Muscle of leg (tissue), 11 donors: ENCODE data around the gene SFTA2. TPM values are rescaled to one million over a fixed set of nuclear protein-coding genes. Genes with fewer than 3 reads are reported as not detected.

Experiments used
- DNase-seq: peaks from one replicate; pipeline ENCODE4 v3.0.0; 2013
- H3K27ac ChIP-seq: one replicate; pipeline ENCODE4 v1.5.1; 2013; ENCODE audit warnings: mild to moderate bottlenecking, low read length, control low read depth
- H3K27me3 ChIP-seq: one replicate; pipeline ENCODE4 v1.6.1; 2013; ENCODE audit warnings: low read length; ENCODE audit not compliant: control insufficient read depth, insufficient read depth
- H3K36me3 ChIP-seq: one replicate; pipeline ENCODE4 v1.6.1; 2013; ENCODE audit warnings: low read length; ENCODE audit not compliant: control insufficient read depth, insufficient read depth
- H3K4me1 ChIP-seq: one replicate; pipeline ENCODE4 v1.6.1; 2013; ENCODE audit warnings: low read length; ENCODE audit not compliant: control insufficient read depth, insufficient read depth
- H3K4me3 ChIP-seq: one replicate; pipeline ENCODE4 v1.5.1; 2013; ENCODE audit warnings: low read length, control low read depth
- H3K9me3 ChIP-seq: replicated peaks from 2 replicates; pipeline ENCODE4 v1.6.1; 2013; ENCODE audit warnings: low read depth, low read length; ENCODE audit not compliant: control insufficient read depth
- WGBS: methylation state at CpG from one replicate; pipeline ENCODE4 v1.1.5; 2013; ENCODE audit warnings: missing lambda C conversion rate; ENCODE audit not compliant: insufficient coverage; 5-methylcytosine and 5-hydroxymethylcytosine counted together
- polyA plus RNA-seq, 8 donors: library from polyadenylated mRNA; unstranded; fragments of 120-200 nt; gene quantifications; one replicate each; pipeline versions ENCODE4 v1.2.1 to v1.2.3, GENCODE V29; 2013; ENCODE audit warnings: inconsistent platforms in 1 of 8, low replicate concordance in 1 of 8; ENCODE audit not compliant: insufficient read length in 8 of 8, insufficient read depth in 1 of 8
- total RNA-seq: library from RNA; stranded (reverse); fragments of 120-200 nt; gene quantifications from one replicate; pipeline ENCODE4 v1.2.4, GENCODE V29; 2013

Gene SFTA2
- total and polyA plus RNA-seq, 9 donors, result 0.37 to 0.66 (median 0.47) TPM; not detected in 6

DNA sequence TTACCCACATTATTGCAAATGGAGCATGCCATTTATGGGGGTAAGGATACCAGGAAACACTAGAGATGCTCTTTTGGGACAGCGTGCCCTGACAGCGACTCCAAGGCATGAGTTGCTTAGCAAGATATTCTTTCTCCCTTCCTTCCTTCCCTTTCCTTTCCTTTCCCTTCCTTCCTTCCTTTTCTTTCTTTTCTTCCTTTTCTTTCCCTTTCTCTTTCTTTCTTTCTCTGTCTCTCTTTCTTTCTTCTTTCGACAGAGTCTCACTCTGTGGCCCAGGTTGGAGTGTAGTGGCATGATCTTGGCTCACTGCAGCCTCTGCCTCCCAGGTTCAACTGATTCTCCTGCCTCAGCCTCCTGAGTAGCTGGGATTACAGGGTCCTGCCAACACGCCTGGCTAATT lies 12.1 kb upstream of the SFTA2 start:
- Histone ChIP-seq H3K27ac (no peak overlapping the region), H3K9me3 (no peaks in the 10 kb centered on the region)
- 75% methylated on average over 3 of the region's 4 CpGs for WGBS

DNA sequence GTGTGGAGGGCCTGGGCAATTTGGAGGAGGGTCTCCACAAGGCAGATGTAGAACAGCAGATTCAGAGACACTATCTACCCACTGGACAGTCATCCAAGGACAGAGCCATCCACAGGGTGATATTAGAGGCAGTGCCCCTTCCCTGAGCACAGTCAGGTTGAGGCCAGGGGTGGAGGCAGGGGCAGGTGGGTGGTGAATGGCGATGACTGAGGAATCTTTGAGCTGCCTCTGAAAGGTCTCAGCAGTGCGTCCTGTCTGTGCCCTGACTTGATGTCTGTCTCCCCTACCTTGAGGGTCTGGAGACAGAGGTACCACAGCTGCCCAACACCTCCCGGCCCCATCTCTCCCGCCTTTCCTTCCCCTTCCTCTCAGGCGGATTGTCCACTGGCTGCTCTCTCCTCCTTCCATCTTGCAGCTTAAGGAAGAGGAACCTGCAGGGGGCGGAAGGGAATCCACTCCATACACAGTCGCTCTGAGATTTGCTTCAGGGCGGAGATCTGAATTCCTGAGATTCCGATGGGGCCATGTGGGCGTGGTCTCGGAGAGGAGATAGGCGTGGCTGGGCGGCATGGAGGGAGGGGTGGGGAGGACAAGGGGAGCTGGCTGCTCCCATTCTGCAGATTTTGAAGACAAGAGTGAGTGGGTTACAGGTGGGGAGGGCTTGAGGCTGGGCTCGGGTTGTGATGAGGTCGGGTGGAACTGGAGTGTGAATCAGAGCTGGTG lies 10.5 kb upstream of the SFTA2 start:
- Histone ChIP-seq H3K9me3 (no peaks in the 10 kb centered on the region), H3K36me3 (no peaks in the 10 kb centered on the region), H3K27me3 (peaks cover 11% of the 10 kb centered on the region), H3K4me1 (peaks cover 6% of the 10 kb centered on the region), H3K27ac (no peak overlapping the region), H3K4me3 (no peak overlapping the region)
- peak; percentile 57 for DNase-seq
- WGBS, result 11% methylated on average over 15 of the region's 15 CpGs

More for the DNA sequence above, 12.1 kb upstream of the SFTA2 start:
- Histone ChIP-seq H3K4me1 (peaks cover 6% of the 10 kb centered on the region), H3K36me3 (no peaks in the 10 kb centered on the region), H3K4me3 (no peak overlapping the region), H3K27me3 (peaks cover 13% of the 10 kb centered on the region)
- DNase-seq, result no peak

- 72% methylated on average over 9 of the region's 16 CpGs for WGBS
- Histone ChIP-seq H3K4me3 (no peak within 1 kb of the TSS), H3K4me1 (peaks cover 6% of the 10 kb centered on the region)
These were observed 8.5 kb upstream of the SFTA2 start, which contains the start of gene MUCL3 for GRCh38 chr6:30940361-30940986. Gene MUCL3, plus strand, starts transcription at chr6:30940973. Its CDS starts 27 bp downstream, at chr6:30941000.

DNA sequence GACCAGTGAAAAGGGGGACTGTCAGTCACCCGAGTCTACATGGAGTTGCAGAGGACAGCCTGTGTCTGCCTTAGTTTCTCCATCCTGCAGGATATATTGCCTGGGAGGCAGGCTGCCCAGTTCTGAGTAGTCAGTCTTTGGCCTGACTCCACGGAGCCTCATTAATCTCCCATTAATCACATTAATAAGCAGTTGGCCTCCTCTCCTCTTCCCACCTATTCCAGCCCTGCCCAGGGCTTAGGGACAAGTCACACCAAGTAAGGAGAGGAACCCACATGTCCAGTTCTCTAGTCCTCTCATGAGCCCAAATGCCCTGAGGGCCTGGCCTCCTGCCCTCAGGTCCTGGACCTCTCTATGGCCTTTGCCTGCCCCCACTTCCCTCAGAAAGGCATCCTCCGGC lies 7.5 kb upstream of the SFTA2 start:
- no peak for DNase-seq
- WGBS, result 54% methylated on average over 2 of the region's 3 CpGs

More at GRCh38 chr6:30940361-30940986, 8.5 kb upstream of the SFTA2 start, which contains the start of gene MUCL3:
- Histone ChIP-seq H3K36me3 (no peaks in the 10 kb centered on the region), H3K9me3 (no peaks in the 10 kb centered on the region), H3K27ac (no peak within 1 kb of the TSS), H3K27me3 (peaks cover 21% of the 10 kb centered on the region)
- DNase-seq, result no peak

DNA sequence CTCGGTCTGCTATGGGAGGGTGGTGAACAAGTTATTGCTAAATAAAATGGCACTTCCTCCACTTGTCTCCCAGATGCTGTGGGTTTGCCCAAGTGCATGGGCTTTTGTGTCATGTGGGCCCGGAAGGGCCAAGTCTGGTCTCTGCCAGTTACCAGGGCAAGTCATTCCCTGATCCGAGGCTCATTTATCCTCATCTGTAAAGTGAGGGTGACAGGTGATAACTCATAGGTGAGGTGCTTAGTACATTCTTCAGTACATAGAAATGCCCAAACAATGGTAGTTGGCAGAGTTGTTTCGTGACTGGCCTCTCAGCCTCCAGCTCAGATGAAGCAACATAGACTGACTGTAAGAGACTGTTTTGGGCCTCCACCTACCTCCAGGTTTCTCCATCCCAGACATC lies 6.8 kb upstream of the SFTA2 start:
- 100% methylated on average over 1 of the region's 4 CpGs for WGBS

More for the DNA sequence above, 7.5 kb upstream of the SFTA2 start:
- no peak overlapping the region for H3K4me3 ChIP-seq
- H3K9me3 ChIP-seq, result no peaks in the 10 kb centered on the region
- no peaks in the 10 kb centered on the region for H3K36me3 ChIP-seq
- H3K27me3 ChIP-seq, result peaks cover 21% of the 10 kb centered on the region
- no peak overlapping the region for H3K27ac ChIP-seq
- peaks cover 6% of the 10 kb centered on the region for H3K4me1 ChIP-seq

GRCh38 chr6:30937265-30937664 lies 5.3 kb upstream of the SFTA2 start:
- Histone ChIP-seq H3K27me3 (peaks cover 13% of the 10 kb centered on the region), H3K36me3 (no peaks in the 10 kb centered on the region), H3K4me1 (no peaks in the 10 kb centered on the region), H3K4me3 (no peak overlapping the region), H3K9me3 (no peaks in the 10 kb centered on the region), H3K27ac (no peak overlapping the region)
- 59% methylated on average over 3 of the region's 6 CpGs for WGBS
- DNase-seq, result no peak

More for the DNA sequence above, 6.8 kb upstream of the SFTA2 start:
- Histone ChIP-seq H3K27me3 (peaks cover 19% of the 10 kb centered on the region), H3K36me3 (no peaks in the 10 kb centered on the region), H3K4me1 (peaks cover 6% of the 10 kb centered on the region), H3K4me3 (no peak overlapping the region), H3K9me3 (no peaks in the 10 kb centered on the region), H3K27ac (no peak overlapping the region)
- DNase-seq, result no peak

DNA sequence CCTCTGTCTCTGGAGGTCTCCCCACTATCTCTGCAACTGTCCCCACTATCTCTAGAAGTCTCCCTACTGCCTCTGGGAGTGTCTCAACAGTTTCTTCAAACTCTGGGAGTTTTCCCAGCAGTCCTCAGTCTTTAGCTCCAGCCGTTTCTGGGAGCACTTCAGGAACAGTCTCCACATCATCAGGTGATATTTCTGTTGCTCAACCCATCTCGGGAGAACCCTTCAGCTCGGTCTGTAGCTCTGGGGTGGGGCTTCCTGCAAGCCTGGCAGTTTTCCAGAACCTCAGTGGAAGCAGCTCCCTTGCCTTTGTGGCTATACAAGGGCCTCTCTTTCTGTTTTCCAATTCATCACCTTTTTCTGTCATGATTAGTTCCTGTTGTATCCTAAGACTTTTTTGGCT lies 3.0 kb upstream of the SFTA2 start:
- DNase-seq, result no peak
- H3K36me3 ChIP-seq, result no peaks in the 10 kb centered on the region
- H3K27me3 ChIP-seq, result peaks cover 11% of the 10 kb centered on the region
- 39% methylated on average over 3 of the region's 3 CpGs for WGBS
- H3K27ac ChIP-seq, result no peak overlapping the region
- H3K4me1 ChIP-seq, result no peaks in the 10 kb centered on the region
- no peak overlapping the region for H3K4me3 ChIP-seq
- H3K9me3 ChIP-seq, result no peaks in the 10 kb centered on the region

- no peak for DNase-seq
- no peak overlapping the region for H3K4me3 ChIP-seq
- no CpG with 5 or more reads among the region's 6 CpGs for WGBS
- no peak overlapping the region for H3K27ac ChIP-seq
- H3K36me3 ChIP-seq, result no peaks in the 10 kb centered on the region
- peaks cover 6% of the 10 kb centered on the region for H3K9me3 ChIP-seq
- H3K27me3 ChIP-seq, result peaks cover 11% of the 10 kb centered on the region
- no peaks in the 10 kb centered on the region for H3K4me1 ChIP-seq
These were observed 845 bp upstream of the SFTA2 start for GRCh38 chr6:30932665-30933365.

DNA sequence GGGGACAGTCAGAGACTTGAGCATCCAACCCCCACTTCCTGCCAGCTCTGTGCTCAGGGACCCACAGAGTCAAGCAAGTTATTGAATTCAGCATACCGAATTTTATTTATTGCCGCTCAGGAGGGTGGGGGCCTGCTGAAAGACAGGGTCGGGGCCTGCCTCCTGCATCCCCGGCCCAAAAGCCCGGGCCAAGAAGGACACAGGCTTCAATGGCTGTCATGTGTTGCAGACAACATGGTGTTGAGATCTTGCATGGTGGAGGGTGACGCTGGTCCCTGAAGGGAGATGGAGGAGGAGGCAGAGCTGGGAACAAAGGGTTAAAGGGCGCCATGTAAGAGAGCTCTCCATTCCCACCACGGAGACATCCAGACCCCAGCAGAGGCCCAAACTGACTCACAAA lies 698 bp downstream of the SFTA2 start:
- peaks cover 6% of the 10 kb centered on the region for H3K9me3 ChIP-seq
- peaks cover 8% of the 10 kb centered on the region for H3K36me3 ChIP-seq
- H3K4me3 ChIP-seq, result no peak overlapping the region
- no peak for DNase-seq
- H3K4me1 ChIP-seq, result no peaks in the 10 kb centered on the region
- WGBS, result 50% methylated on average over 4 of the region's 8 CpGs
- H3K27ac ChIP-seq, result no peak overlapping the region
- peaks cover 2% of the 10 kb centered on the region for H3K27me3 ChIP-seq

DNA sequence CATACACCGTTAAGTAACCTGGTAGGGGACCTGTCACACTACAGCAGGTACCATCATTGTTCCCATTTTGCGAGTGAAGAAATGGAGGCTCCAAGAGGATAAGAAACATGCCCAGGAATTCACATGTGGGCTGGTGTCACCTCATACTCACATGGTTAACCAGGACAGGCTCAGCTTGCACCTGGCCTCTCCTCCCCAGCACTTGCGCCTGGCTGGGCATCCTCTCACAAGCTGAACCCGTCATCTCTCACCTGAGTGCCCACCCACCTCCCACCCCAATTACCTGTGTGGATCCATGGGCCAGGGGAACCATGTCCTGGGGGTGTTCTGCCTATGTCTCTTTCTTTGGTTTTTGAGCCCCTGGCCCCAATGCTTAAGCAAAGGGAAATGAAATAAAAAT lies 1.5 kb downstream of the SFTA2 start:
- Histone ChIP-seq H3K4me1 (no peaks in the 10 kb centered on the region), H3K9me3 (peaks cover 6% of the 10 kb centered on the region), H3K36me3 (peaks cover 15% of the 10 kb centered on the region), H3K27ac (no peak overlapping the region), H3K4me3 (no peak overlapping the region), H3K27me3 (peaks cover 2% of the 10 kb centered on the region)
- no peak for DNase-seq
- 94% methylated on average over 2 of the region's 4 CpGs for WGBS
